Hepatocyte (in vitro differentiated cells): ENCODE results near the gene MRPL14. TPM values are rescaled to one million over a fixed set of nuclear protein-coding genes. Genes with fewer than 3 reads are reported as not detected.

Experiments
- DNase-seq: peaks from one replicate; pipeline ENCODE4 v3.0.0-alpha.2; 2016; ENCODE audit warnings: low spot score
- H2AFZ ChIP-seq: fragments of 200-600 bp; sonication (generic); 2 replicates; pipeline ENCODE4 v1.6.0; 2016; ENCODE audit warnings: antibody characterized with exemption, mild to moderate bottlenecking
- H3K27ac ChIP-seq: fragments of 200-600 bp; sonication (generic); 2 replicates; pipeline ENCODE4 v1.5.1; 2016; ENCODE audit warnings: mild to moderate bottlenecking
- H3K27me3 ChIP-seq: fragments of 200-600 bp; sonication (generic); 2 replicates; pipeline ENCODE4 v1.6.1; 2016
- H3K36me3 ChIP-seq: fragments of 200-600 bp; sonication (generic); replicated peaks from 2 replicates; pipeline ENCODE4 v1.5.1; 2016; ENCODE audit warnings: low read depth; ENCODE audit not compliant: insufficient read depth
- H3K4me1 ChIP-seq: fragments of 200-600 bp; sonication (generic); 2 replicates; pipeline ENCODE4 v1.5.1; 2016; ENCODE audit warnings: mild to moderate bottlenecking, moderate library complexity; ENCODE audit not compliant: insufficient read depth
- H3K4me2 ChIP-seq: fragments of 200-600 bp; sonication (generic); 2 replicates; pipeline ENCODE4 v1.6.0; 2016
- H3K4me3 ChIP-seq: fragments of 200-600 bp; sonication (generic); 2 replicates; pipeline ENCODE4 v1.5.1; 2016; ENCODE audit warnings: mild to moderate bottlenecking
- H3K79me2 ChIP-seq: fragments of 200-600 bp; sonication (generic); 2 replicates; pipeline ENCODE4 v1.6.0; 2017; ENCODE audit warnings: mild to moderate bottlenecking
- H3K9me2 ChIP-seq: fragments of 200-600 bp; sonication (generic); replicated peaks from 2 replicates; pipeline ENCODE4 v1.6.0; 2017; ENCODE audit warnings: mild to moderate bottlenecking; ENCODE audit not compliant: insufficient read depth
- H3K9me3 ChIP-seq: fragments of 200-600 bp; sonication (generic); 2 replicates; pipeline ENCODE4 v1.5.1; 2016; ENCODE audit warnings: low read depth, mild to moderate bottlenecking
- H4K20me1 ChIP-seq: fragments of 200-600 bp; sonication (generic); 2 replicates; pipeline ENCODE4 v1.6.0; 2016; ENCODE audit warnings: mild to moderate bottlenecking; ENCODE audit not compliant: insufficient read depth, poor library complexity, severe bottlenecking
- EZH2 ChIP-seq: fragments of 200-600 bp; sonication (generic); IDR thresholded peaks from 2 replicates; pipeline ENCODE4 v1.6.1; 2016; ENCODE audit warnings: antibody characterized with exemption, mild to moderate bottlenecking, borderline replicate concordance
- EZH2phosphoT487 ChIP-seq: fragments of 200-600 bp; sonication (generic); IDR thresholded peaks from one replicate; pipeline ENCODE4 v1.6.1; 2018; ENCODE audit warnings: antibody characterized with exemption, mild to moderate bottlenecking, low read depth, moderate library complexity; ENCODE audit not compliant: unreplicated experiment, severe bottlenecking
- WGBS: methylation state at CpG from one replicate; pipeline ENCODE4 v1.1.6; 2016; ENCODE audit warnings: low lambda C conversion rate; ENCODE audit errors: missing lambda C conversion rate; 5-methylcytosine and 5-hydroxymethylcytosine counted together
- polyA plus RNA-seq: library from polyadenylated mRNA; unstranded; fragments of >200 nt; fragmentation: Nextera tagmentation; extraction: Ambion mirVana; gene quantifications from 2 replicates; pipeline ENCODE4 v1.2.1, GENCODE V29; 2016
- total RNA-seq: library from RNA; depleted of rRNA; stranded (reverse); fragments of >200 nt; gene quantifications from 2 replicates; pipeline ENCODE4 v1.2.3, GENCODE V29; 2014
- TF ChIP-seq, protein P1 (sequence below): fragments of 200-600 bp; sonication (generic); IDR thresholded peaks from 2 replicates; pipeline ENCODE4 v1.5.1; 2016; ENCODE audit warnings: antibody characterized with exemption, mild to moderate bottlenecking; ENCODE audit not compliant: poor library complexity

MRPL14 gene
- total and polyA plus RNA-seq, 2 experiments from 2014 or later = 58.3 to 124 TPM

DNA sequence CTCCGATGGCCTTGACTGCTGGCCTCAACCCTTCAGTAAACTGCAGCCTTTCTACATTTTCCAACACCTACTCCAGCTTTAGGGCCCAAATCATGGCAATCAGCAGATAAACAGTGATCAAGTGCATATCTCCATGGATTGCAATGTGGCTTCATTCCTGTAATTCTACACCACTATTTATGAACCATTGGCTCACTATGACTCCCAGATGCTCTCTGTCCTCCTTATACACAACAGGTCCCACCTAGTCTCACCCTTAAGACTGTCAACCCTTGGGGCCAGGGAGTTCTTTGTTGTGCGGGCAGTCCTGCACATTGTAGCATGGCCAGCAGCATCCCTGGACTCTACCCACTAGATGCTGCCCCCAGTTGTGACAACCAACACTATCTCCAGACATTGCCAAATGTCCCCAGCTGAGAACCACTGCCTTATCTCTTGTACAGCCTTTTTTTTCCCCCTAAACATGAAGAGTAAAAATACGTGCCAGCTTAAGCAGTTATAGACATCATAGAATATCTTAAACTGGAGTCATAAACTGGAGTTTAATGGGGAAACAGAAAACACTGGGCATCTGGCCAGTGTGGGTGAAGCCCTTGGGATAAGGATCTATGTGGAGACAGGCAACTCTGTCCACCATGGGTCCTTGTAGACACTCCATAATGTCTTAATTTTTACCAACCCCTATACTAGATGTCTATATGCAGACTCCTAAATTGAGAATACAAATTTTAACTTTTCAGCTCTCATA is 21.1 kb downstream of the MRPL14 start:
- Histone ChIP-seq H3K9me3 (no peaks in the 10 kb centered on the region), H3K27ac (no peak overlapping the region), H3K36me3 (no peaks in the 10 kb centered on the region), H3K79me2 (peaks cover 47% of the 10 kb centered on the region), H3K4me3 (no peak overlapping the region), H3K9me2 (no peaks in the 10 kb centered on the region), H3K4me2 (no peak overlapping the region), H3K27me3 (no peaks in the 10 kb centered on the region), H4K20me1 (no peaks in the 10 kb centered on the region), H2AFZ (no peak overlapping the region), H3K4me1 (peaks cover 8% of the 10 kb centered on the region)
- 93% methylated on average over 3 of the region's 3 CpGs for WGBS
- TF ChIP-seq, protein P1, sequence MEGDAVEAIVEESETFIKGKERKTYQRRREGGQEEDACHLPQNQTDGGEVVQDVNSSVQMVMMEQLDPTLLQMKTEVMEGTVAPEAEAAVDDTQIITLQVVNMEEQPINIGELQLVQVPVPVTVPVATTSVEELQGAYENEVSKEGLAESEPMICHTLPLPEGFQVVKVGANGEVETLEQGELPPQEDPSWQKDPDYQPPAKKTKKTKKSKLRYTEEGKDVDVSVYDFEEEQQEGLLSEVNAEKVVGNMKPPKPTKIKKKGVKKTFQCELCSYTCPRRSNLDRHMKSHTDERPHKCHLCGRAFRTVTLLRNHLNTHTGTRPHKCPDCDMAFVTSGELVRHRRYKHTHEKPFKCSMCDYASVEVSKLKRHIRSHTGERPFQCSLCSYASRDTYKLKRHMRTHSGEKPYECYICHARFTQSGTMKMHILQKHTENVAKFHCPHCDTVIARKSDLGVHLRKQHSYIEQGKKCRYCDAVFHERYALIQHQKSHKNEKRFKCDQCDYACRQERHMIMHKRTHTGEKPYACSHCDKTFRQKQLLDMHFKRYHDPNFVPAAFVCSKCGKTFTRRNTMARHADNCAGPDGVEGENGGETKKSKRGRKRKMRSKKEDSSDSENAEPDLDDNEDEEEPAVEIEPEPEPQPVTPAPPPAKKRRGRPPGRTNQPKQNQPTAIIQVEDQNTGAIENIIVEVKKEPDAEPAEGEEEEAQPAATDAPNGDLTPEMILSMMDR = no peak
- TF ChIP-seq EZH2 = no peak
- no peak for TF ChIP-seq EZH2phosphoT487
- DNase-seq = no peak

DNA sequence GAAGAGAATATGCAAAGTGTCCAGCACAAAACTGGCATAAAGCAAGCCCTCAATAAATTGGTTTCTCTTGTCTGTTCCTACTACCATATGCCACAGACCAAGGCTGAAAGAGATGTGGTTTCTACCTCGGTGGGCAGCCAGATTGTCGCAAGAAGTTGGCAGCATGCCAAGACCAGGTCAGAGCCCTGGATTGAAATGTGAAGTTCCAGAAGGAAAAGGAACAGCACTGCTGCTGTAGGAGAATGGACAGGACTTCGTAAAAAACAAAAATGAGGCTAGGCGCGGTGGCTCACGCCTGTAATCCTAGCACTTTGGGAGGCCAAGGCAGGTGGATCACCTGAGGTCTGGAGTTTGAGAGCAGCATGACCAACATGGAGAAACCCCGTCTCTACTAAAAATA is 22.1 kb downstream of the MRPL14 start:
- WGBS = 86% methylated on average over 7 of the region's 7 CpGs
- no peak for DNase-seq
- Histone ChIP-seq H3K27ac (no peak overlapping the region), H3K4me1 (no peaks in the 10 kb centered on the region), H3K27me3 (no peaks in the 10 kb centered on the region), H3K36me3 (no peaks in the 10 kb centered on the region), H3K9me3 (no peaks in the 10 kb centered on the region), H3K79me2 (peaks cover 38% of the 10 kb centered on the region), H3K9me2 (no peaks in the 10 kb centered on the region), H3K4me2 (no peak overlapping the region), H2AFZ (no peak overlapping the region), H3K4me3 (no peak overlapping the region), H4K20me1 (no peaks in the 10 kb centered on the region)
- TF ChIP-seq EZH2phosphoT487 (no peak), EZH2 (no peak)
- TF ChIP-seq, protein P1 = no peak

DNA sequence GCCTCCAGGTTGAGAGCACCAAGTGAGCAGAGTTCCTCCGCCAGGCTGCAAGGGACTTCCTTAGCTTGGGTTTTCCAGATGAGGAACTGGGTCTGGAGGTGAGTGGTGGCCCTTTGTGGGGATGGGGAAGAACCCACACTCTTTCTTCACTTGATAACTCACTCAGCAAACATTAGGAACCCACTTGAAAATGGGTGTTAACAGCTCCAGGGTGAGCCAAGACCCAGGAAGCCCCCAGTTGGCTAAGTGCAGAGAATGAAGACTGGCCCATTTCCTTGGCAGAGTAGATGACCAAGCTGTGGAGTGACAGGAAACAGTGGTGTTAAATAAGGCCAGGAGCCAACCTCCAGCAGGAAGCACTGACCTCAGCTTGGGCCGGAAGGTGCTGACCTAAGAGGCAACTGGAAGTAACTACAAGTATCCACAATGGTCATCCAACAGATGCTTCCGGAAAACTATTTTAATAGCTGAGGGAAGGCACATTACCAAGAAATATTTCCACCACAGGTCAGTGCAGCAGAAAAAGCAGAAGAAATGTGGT is 22.7 kb downstream of the MRPL14 start:
- no peak for TF ChIP-seq EZH2phosphoT487
- TF ChIP-seq, protein P1 = no peak
- no peak for TF ChIP-seq EZH2
- Histone ChIP-seq H3K9me3 (no peaks in the 10 kb centered on the region), H2AFZ (no peak overlapping the region), H4K20me1 (no peaks in the 10 kb centered on the region), H3K4me1 (no peaks in the 10 kb centered on the region), H3K27ac (no peak overlapping the region), H3K27me3 (no peaks in the 10 kb centered on the region), H3K36me3 (no peaks in the 10 kb centered on the region), H3K9me2 (no peaks in the 10 kb centered on the region), H3K4me3 (no peak overlapping the region), H3K4me2 (no peak overlapping the region), H3K79me2 (peaks cover 32% of the 10 kb centered on the region)
- WGBS = 93% methylated on average over 3 of the region's 3 CpGs
- no peak for DNase-seq
